Measurements from ENCODE around the gene SEMA3F. TPM values are rescaled to one million over a fixed set of nuclear protein-coding genes. Genes with fewer than 3 reads are reported as not detected.

The SEMA3F gene
- total RNA-seq, 2 donors from 2014 or later = 44.8 to 63.2 TPM

DNA sequence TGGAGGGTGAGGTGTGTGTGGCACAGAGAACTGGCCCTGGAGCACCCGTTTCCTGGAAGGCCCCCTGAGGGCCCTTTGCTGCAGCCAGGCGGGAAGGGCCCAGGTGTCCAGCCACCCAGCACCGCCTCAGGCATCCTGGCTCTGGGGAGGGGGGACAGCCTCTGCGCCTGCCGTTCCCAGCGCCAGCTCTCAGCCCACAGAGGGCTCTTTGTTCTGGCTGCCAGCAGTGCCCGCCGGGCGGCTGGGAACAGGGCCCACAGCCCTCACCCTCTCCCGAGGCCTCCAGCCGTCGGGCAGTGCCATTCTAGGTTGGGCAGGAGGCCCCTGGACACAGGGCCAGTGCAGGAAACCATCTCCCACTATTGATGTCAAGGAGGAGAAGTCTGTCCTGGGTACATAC lies 58.2 kb downstream of the SEMA3F start:
- Histone ChIP-seq H3K4me1 (ENCODE audit: control insufficient read depth, insufficient read depth, low read length) (no peaks in the 10 kb centered on the region), H3K4me3 (ENCODE audit: low read length) (no peak overlapping the region), H3K9me3 (ENCODE audit: control insufficient read depth, low read length) (no peaks in the 10 kb centered on the region), H3K27ac (ENCODE audit: low read depth, low read length) (no peak overlapping the region), H3K9ac (ENCODE audit: extremely low read depth, low read length, poor library complexity, severe bottlenecking) (no peak overlapping the region), H3K27me3 (ENCODE audit: control insufficient read depth, insufficient read depth, low read length, poor library complexity, severe bottlenecking) (no peaks in the 10 kb centered on the region), H3K36me3 (ENCODE audit: control insufficient read depth, insufficient read depth, low read length) (no peaks in the 10 kb centered on the region)
- TF ChIP-seq, protein P1, sequence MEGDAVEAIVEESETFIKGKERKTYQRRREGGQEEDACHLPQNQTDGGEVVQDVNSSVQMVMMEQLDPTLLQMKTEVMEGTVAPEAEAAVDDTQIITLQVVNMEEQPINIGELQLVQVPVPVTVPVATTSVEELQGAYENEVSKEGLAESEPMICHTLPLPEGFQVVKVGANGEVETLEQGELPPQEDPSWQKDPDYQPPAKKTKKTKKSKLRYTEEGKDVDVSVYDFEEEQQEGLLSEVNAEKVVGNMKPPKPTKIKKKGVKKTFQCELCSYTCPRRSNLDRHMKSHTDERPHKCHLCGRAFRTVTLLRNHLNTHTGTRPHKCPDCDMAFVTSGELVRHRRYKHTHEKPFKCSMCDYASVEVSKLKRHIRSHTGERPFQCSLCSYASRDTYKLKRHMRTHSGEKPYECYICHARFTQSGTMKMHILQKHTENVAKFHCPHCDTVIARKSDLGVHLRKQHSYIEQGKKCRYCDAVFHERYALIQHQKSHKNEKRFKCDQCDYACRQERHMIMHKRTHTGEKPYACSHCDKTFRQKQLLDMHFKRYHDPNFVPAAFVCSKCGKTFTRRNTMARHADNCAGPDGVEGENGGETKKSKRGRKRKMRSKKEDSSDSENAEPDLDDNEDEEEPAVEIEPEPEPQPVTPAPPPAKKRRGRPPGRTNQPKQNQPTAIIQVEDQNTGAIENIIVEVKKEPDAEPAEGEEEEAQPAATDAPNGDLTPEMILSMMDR (conservative IDR thresholded peaks at IDR 0.05) = no peak
- H3K27me3 Mint-ChIP-seq (ENCODE audit: insufficient read depth) = peaks cover 4% of the 10 kb centered on the region
- no peaks in the 10 kb centered on the region for H3K4me1 Mint-ChIP-seq
- H3K27ac Mint-ChIP-seq = no peak overlapping the region
- no peak overlapping the region for H3K4me3 Mint-ChIP-seq
- DNase-seq = no peak
- 90 to 95% methylated on average over 5 to 12 of the region's 12 CpGs for WGBS, 2 experiments (ENCODE audit: insufficient coverage in 1 of 2, insufficient read length in 1 of 2)
- no peaks in the 10 kb centered on the region for H3K36me3 Mint-ChIP-seq (ENCODE audit: low read depth)
- no peaks in the 10 kb centered on the region for H3K9me3 Mint-ChIP-seq

DNA sequence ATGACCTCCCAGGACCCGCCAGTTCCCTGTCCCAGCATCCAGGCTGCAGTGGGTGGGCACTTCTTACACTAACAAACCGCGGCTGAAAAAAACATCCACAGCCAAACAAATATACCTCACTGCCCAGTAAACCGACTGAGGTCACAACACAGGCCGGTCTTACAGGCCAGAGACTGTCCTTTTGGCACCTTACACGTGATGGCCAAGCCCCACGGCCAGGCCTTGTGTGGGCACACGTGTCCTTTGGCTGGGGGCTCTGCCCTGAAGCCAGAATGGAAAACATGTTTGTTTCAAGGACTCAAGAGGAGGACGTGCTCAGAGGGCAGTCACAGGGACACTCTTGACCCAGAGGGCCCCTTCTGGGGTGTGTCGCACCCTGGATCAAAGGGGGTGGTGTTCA lies 59.7 kb downstream of the SEMA3F start:
- no peak overlapping the region for H3K4me3 ChIP-seq (ENCODE audit: low read length)
- Mint-ChIP-seq H3K9me3 (no peaks in the 10 kb centered on the region), H3K27me3 (ENCODE audit: insufficient read depth) (peaks cover 4% of the 10 kb centered on the region), H3K4me3 (no peak overlapping the region), H3K36me3 (ENCODE audit: low read depth) (no peaks in the 10 kb centered on the region), H3K27ac (no peak overlapping the region), H3K4me1 (no peaks in the 10 kb centered on the region)
- H3K9me3 ChIP-seq (ENCODE audit: control insufficient read depth, low read length) = no peaks in the 10 kb centered on the region
- H3K27me3 ChIP-seq (ENCODE audit: control insufficient read depth, insufficient read depth, low read length, poor library complexity, severe bottlenecking) = peaks cover 7% of the 10 kb centered on the region
- H3K9ac ChIP-seq (ENCODE audit: extremely low read depth, low read length, poor library complexity, severe bottlenecking) = no peak overlapping the region
- TF ChIP-seq, protein P1 (conservative IDR thresholded peaks at IDR 0.05) = no peak
- no peaks in the 10 kb centered on the region for H3K4me1 ChIP-seq (ENCODE audit: control insufficient read depth, insufficient read depth, low read length)
- WGBS, 2 experiments (ENCODE audit: insufficient coverage in 1 of 2, insufficient read length in 1 of 2) = 83 to 88% methylated on average over 9 to 10 of the region's 10 CpGs
- H3K27ac ChIP-seq (ENCODE audit: low read depth, low read length) = no peak overlapping the region
- DNase-seq = no peak
- H3K36me3 ChIP-seq (ENCODE audit: control insufficient read depth, insufficient read depth, low read length) = no peaks in the 10 kb centered on the region

GRCh38 chr3:50215529-50215928 lies 60.4 kb downstream of the SEMA3F start:
- Mint-ChIP-seq H3K27me3 (ENCODE audit: insufficient read depth) (peaks cover 4% of the 10 kb centered on the region), H3K4me3 (no peak overlapping the region), H3K27ac (no peak overlapping the region), H3K4me1 (no peaks in the 10 kb centered on the region), H3K9me3 (no peaks in the 10 kb centered on the region), H3K36me3 (ENCODE audit: low read depth) (no peaks in the 10 kb centered on the region)
- no peak overlapping the region for H3K9ac ChIP-seq (ENCODE audit: extremely low read depth, low read length, poor library complexity, severe bottlenecking)
- H3K36me3 ChIP-seq (ENCODE audit: control insufficient read depth, insufficient read depth, low read length) = no peaks in the 10 kb centered on the region
- TF ChIP-seq, protein P1 (conservative IDR thresholded peaks at IDR 0.05) = no peak
- H3K27me3 ChIP-seq (ENCODE audit: control insufficient read depth, insufficient read depth, low read length, poor library complexity, severe bottlenecking) = peaks cover 7% of the 10 kb centered on the region
- H3K4me3 ChIP-seq (ENCODE audit: low read length) = no peak overlapping the region
- DNase-seq = no peak
- WGBS, 2 experiments (ENCODE audit: insufficient coverage in 1 of 2, insufficient read length in 1 of 2) = 77 to 89% methylated on average over 5 to 6 of the region's 9 CpGs
- H3K27ac ChIP-seq (ENCODE audit: low read depth, low read length) = no peak overlapping the region
- H3K4me1 ChIP-seq (ENCODE audit: control insufficient read depth, insufficient read depth, low read length) = no peaks in the 10 kb centered on the region
- H3K9me3 ChIP-seq (ENCODE audit: control insufficient read depth, low read length) = no peaks in the 10 kb centered on the region
